ENCODE measurements around the gene CYBA. TPM values are rescaled to one million over a fixed set of nuclear protein-coding genes. Genes with fewer than 3 reads are reported as not detected.
A peak's percentile ranks its signal among the peaks of the same experiment; 100 is the strongest.

The CYBA gene
- total and polyA plus RNA-seq, 8 donors = 38.0 to 135 (median 68.5) TPM

- no peaks in the 10 kb centered on the region for H3K9me3 ChIP-seq
- WGBS, 2 donors = 84 to 91% methylated on average over 11 to 12 of the region's 12 CpGs
- H3K27me3 ChIP-seq = no peaks in the 10 kb centered on the region
- ATAC-seq = no peak
- no peak overlapping the region for H3K27ac ChIP-seq
- no peak for TF ChIP-seq CTCF (IDR thresholded peaks at IDR 0.05)
- no peaks in the 10 kb centered on the region for H3K4me1 ChIP-seq
- peak in 1 of 6 donors; percentile 76 for DNase-seq
- intact Hi-C loops (cut with DNase I) = no loop called here
- no peak overlapping the region for H3K4me3 ChIP-seq
- no peak for FAIRE-seq
- H3K36me3 ChIP-seq = peaks cover 3 to 33% (median 4%) of the 10 kb centered on the region in 3 donors
Measured at GRCh38 chr16:88630433-88630832, 20.4 kb downstream of the CYBA start.

- ATAC-seq (no peak), FAIRE-seq (no peak), DNase-seq (no peak)
- Histone ChIP-seq H3K27me3 (no peaks in the 10 kb centered on the region), H3K4me1 (no peaks in the 10 kb centered on the region), H3K4me3 (no peak overlapping the region), H3K36me3 (peaks cover 3 to 37% (median 4%) of the 10 kb centered on the region in 3 donors), H3K9me3 (no peaks in the 10 kb centered on the region), H3K27ac (no peak overlapping the region)
- no peak for TF ChIP-seq CTCF (IDR thresholded peaks at IDR 0.05)
- 83 to 85% methylated on average over 9 of the region's 9 CpGs for WGBS, 2 donors
- intact Hi-C loops (cut with DNase I) = no loop called here
Measured at GRCh38 chr16:88629835-88630234, 21.0 kb downstream of the CYBA start.

- Histone ChIP-seq H3K27me3 (no peaks in the 10 kb centered on the region), H3K27ac (no peak overlapping the region), H3K4me1 (no peaks in the 10 kb centered on the region), H3K36me3 (peaks cover 3 to 50% (median 5%) of the 10 kb centered on the region in 3 donors), H3K4me3 (no peak overlapping the region), H3K9me3 (no peaks in the 10 kb centered on the region)
- intact Hi-C loops (cut with DNase I) = no loop called here
- 73 to 79% methylated on average over 12 of the region's 12 CpGs for WGBS, 2 donors
- DNase-seq (no peak), FAIRE-seq (no peak), ATAC-seq (peak in 2 of 4 donors; percentile 28 to 34)
- no peak for TF ChIP-seq CTCF (IDR thresholded peaks at IDR 0.05)
Measured at GRCh38 chr16:88628512-88628974, 22.3 kb downstream of the CYBA start.

- 96 to 98% methylated on average over 27 of the region's 27 CpGs for WGBS, 2 donors
- H3K27me3 ChIP-seq = no peaks in the 10 kb centered on the region
- no peaks in the 10 kb centered on the region for H3K9me3 ChIP-seq
- FAIRE-seq (no peak), ATAC-seq (no peak), DNase-seq (no peak)
- H3K4me3 ChIP-seq = no peak overlapping the region
- TF ChIP-seq CTCF (IDR thresholded peaks at IDR 0.05) = no peak
- intact Hi-C loops (cut with DNase I) = no loop called here
- H3K27ac ChIP-seq = no peak overlapping the region
- H3K36me3 ChIP-seq = peaks cover 3 to 58% (median 13%) of the 10 kb centered on the region in 3 donors
- no peaks in the 10 kb centered on the region for H3K4me1 ChIP-seq
Measured at GRCh38 chr16:88627531-88628411, 23.1 kb downstream of the CYBA start.

- no peak for DNase-seq
- no peaks in the 10 kb centered on the region for H3K4me1 ChIP-seq
- H3K36me3 ChIP-seq = peaks cover 3 to 58% (median 17%) of the 10 kb centered on the region in 3 donors
- H3K27ac ChIP-seq = no peak overlapping the region
- ATAC-seq = no peak
- H3K9me3 ChIP-seq = no peaks in the 10 kb centered on the region
- no peak overlapping the region for H3K4me3 ChIP-seq
- H3K27me3 ChIP-seq = no peaks in the 10 kb centered on the region
- TF ChIP-seq CTCF (IDR thresholded peaks at IDR 0.05) = no peak
- WGBS, 2 donors = 88 to 96% methylated on average over 9 of the region's 9 CpGs
- intact Hi-C loops (cut with DNase I) = no loop called here
- no peak for FAIRE-seq
Measured at GRCh38 chr16:88626646-88627045, 24.2 kb downstream of the CYBA start.

Data from pancreas (tissue), 10 donors.